ENCODE data around the gene C10orf105.

- TF ChIP-seq CTCF (IDR thresholded peaks at IDR 0.05) (no peak), POLR2A (IDR thresholded peaks at IDR 0.05) (no peak)
Measured at GRCh38 chr10:71719464-71720201, at the start of gene C10orf105.

All from uterus (tissue), 2 donors.